Ascending aorta (tissue), 2 donors: ENCODE measurements around the gene WDR38. TPM values are rescaled to one million over a fixed set of nuclear protein-coding genes. Genes with fewer than 3 reads are reported as not detected.

Experiments used
- DNase-seq, 2 donors: peaks; one replicate each; pipeline ENCODE4 v3.0.0-alpha.2; 2019; ENCODE audit warnings: low spot score in 2 of 2
- H3K27ac ChIP-seq, 2 donors: fragments of 200-600 bp; sonication (generic); one replicate each; pipeline ENCODE4 v1.5.1; 2016 to 2017; ENCODE audit warnings: mild to moderate bottlenecking in 1 of 2
- H3K27me3 ChIP-seq: fragments of 200-600 bp; sonication (generic); one replicate; pipeline ENCODE4 v1.5.1; 2017
- H3K36me3 ChIP-seq, 2 donors: fragments of 200-600 bp; sonication (generic); one replicate each; pipeline ENCODE4 v1.5.1; 2016
- H3K4me1 ChIP-seq, 2 donors: fragments of 200-600 bp; sonication (generic); one replicate each; pipeline ENCODE4 v1.5.1; 2016 to 2017; ENCODE audit warnings: mild to moderate bottlenecking in 1 of 2
- H3K4me3 ChIP-seq, 2 donors: fragments of 200-600 bp; sonication (generic); one replicate each; pipeline ENCODE4 v1.5.1; 2016 to 2017; ENCODE audit warnings: mild to moderate bottlenecking in 1 of 2
- H3K9me3 ChIP-seq, 2 donors: fragments of 200-600 bp; sonication (generic); one replicate each; pipeline ENCODE4 v1.5.1; 2016
- intact Hi-C: fragments of 100-400 bp; cut with DNase I; formaldehyde crosslinking; loops from one replicate; pipeline ENCODE4 v1.15.1; 2023
- total RNA-seq: library from RNA; depleted of rRNA; stranded (reverse); fragments of >200 nt; gene quantifications from one replicate; pipeline ENCODE4 v1.1.0, GENCODE V29; 2016
- TF ChIP-seq, protein P1 (sequence below), 3 experiments: fragments of 200-600 bp in 2 of 3; fragments of 450-650 bp in 1 of 3; sonication (generic) in 2 of 3; IDR thresholded peaks; one replicate each; pipeline ENCODE4 v1.5.1; 2016 to 2019; ENCODE audit warnings: antibody characterized with exemption in 3 of 3, mild to moderate bottlenecking in 1 of 3, moderate library complexity in 1 of 3

WDR38 gene
- total RNA-seq, 1 donor from 2014 or later, result not detected

DNA sequence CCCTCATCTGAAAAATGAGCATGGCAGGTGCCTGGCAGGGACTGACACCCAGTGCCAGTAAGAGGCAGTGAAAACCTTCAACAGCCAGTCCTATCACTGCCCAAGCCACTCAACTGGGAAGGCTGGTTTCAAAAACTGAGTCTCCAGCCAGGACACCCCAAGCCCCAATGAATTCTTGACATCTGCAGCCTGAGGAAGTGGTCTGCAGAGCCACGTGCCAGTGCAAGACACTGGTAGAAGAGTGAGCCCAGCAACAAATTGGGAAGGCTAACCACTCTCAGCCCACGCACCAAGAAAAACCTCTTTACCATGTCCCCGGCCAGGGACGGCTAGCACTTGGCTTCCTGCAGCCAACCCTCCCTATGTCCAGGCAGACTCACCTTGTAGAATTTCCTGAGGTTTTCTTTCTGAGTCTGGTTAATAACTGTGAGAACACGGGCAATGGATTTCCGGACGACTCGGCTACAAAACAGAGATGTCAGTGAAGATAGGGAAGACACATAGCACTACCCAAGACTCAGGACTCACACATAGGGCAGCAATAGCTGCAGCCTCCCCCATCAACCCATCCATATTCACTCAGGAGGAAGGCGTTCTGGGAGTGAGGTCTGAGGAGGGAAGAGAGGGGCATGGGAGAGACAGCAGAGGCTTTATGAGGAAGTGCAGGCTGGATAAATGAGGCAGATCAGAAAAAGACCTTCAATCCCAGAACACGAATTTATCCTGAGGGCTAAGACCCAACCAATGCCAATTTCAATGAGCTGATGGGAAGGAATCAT lies 6.7 kb downstream of the WDR38 start:
- H3K36me3 ChIP-seq, result peaks cover 32 to 41% of the 10 kb centered on the region in 2 donors
- H3K4me3 ChIP-seq, result peak overlapping the region; percentile 88 to 98
- no peaks in the 10 kb centered on the region for H3K9me3 ChIP-seq
- peaks cover 8 to 13% of the 10 kb centered on the region in 2 donors for H3K4me1 ChIP-seq
- DNase-seq, result no peak
- no peak overlapping the region for H3K27ac ChIP-seq
- no peaks in the 10 kb centered on the region for H3K27me3 ChIP-seq
- TF ChIP-seq, protein P1, sequence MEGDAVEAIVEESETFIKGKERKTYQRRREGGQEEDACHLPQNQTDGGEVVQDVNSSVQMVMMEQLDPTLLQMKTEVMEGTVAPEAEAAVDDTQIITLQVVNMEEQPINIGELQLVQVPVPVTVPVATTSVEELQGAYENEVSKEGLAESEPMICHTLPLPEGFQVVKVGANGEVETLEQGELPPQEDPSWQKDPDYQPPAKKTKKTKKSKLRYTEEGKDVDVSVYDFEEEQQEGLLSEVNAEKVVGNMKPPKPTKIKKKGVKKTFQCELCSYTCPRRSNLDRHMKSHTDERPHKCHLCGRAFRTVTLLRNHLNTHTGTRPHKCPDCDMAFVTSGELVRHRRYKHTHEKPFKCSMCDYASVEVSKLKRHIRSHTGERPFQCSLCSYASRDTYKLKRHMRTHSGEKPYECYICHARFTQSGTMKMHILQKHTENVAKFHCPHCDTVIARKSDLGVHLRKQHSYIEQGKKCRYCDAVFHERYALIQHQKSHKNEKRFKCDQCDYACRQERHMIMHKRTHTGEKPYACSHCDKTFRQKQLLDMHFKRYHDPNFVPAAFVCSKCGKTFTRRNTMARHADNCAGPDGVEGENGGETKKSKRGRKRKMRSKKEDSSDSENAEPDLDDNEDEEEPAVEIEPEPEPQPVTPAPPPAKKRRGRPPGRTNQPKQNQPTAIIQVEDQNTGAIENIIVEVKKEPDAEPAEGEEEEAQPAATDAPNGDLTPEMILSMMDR (IDR thresholded peaks at IDR 0.05), result no peak
- intact Hi-C loops, result loop anchor here (5.0 to 10.0 kb wide), 5 partner anchors 205 to 443 kb away; partner anchors contain the start of genes GAPVD1, HSPA5, PSMB7 and SCAI

DNA sequence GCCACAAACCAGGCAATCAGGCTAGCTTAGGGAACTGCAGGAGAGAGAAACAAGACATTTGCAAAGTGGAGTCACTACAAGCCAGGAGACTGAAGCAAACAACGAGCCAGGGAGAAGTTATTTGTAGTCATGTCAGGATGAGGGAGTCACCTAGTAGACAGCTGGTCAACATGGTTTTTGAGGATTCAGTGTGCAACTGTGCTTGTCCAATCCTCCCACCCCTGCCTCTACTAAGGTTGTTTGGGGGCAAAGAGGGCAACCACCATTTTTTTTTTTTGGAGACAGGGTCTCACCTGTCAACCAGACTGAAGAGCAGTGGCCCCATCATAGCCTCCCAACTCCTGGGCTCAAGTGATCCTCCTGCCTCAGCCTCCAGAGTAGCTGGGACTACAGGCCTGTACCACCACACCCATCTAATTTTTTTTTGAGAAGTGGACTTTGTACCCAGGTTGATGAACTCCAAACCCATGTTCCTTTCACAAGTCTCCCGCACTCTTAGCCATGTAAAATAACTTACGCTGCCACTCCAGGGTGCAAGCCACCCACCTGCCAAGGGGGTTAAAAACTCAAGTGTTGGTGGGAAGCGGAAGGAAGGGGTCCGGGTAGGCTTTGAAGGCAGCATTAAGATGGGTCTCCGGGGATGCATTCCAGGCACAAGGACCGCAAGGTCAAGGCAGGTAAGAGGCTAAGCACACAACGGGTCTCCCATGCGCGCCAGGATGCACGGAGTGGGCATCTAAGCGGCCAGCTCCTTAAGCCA lies 7.5 kb downstream of the WDR38 start:
- peak overlapping the region; percentile 90 to 97 for H3K27ac ChIP-seq
- peaks cover 32 to 41% of the 10 kb centered on the region in 2 donors for H3K36me3 ChIP-seq
- intact Hi-C loops, result loop anchor here (1.0 to 10.0 kb wide), 7 partner anchors 7 to 443 kb away; partner anchors contain the start of genes GAPVD1, HSPA5, NR6A1 and PSMB7

DNA sequence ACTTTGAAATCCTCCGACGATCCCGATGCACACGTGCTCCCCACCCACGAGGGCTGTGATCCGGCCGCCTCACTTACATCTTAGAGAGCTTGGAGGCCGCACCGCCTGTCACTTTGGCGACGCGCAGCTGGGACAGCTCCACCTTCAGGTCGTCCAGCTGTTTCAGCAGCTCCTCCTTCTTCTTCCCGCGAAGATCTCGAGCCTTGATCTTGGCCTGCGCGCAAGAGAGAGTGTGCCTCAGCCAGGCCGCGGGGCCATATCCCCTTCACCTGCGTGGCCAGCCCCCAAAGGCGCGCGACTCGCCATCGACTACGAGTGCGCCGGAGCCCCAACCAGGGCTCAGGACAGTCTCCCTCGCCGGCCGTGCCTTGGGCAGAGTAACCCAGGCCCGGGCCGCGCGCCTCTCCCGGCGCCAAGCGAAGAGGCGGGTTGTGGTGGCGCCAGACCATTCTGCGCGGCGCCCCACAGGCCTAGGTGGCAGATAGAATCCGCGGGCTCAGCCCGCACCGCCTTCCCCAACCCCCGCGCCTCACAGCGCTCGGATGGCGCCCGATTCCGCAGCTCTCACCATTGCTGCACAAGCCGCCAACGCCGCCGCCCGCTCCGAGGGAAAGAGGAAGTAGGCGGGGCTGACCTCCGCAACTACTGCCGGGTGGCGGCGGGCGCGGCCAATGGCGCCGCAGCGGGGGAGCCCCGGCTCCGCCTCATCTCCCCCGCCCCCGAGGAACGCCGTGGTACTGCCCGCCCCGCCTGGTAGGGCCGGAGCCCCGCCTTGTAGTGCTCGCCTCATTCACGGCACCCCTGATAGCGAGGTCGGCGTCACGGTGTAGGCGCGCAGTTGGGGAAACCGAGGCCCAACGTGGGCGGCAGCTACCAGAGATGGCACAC lies 8.3 kb downstream of the WDR38 start, which contains the start of the genes ARPC5L and RPL35:
ARPC5L (plus strand) TSS at position 789 of the 888 bp plus-strand sequence. CDS start 7,161 bp downstream, outside the sequence.
RPL35 (minus strand) TSS at position 616 of the 888 bp plus-strand sequence; CDS start at position 571, 45 bp downstream.
- H3K9me3 ChIP-seq, result no peaks in the 10 kb centered on the region
- H3K27me3 ChIP-seq, result no peaks in the 10 kb centered on the region
- H3K27ac ChIP-seq, result peak within 1 kb of the TSS; percentile 90 to 97
- H3K4me3 ChIP-seq, result peak within 1 kb of the TSS; percentile 88 to 98
- DNase-seq, result peak; percentile 74 to 97
- TF ChIP-seq, protein P1 (IDR thresholded peaks at IDR 0.05), result peak in 2 of 3 experiments; percentile 24 to 25
- H3K4me1 ChIP-seq, result peaks cover 8 to 13% of the 10 kb centered on the region in 2 donors
- H3K36me3 ChIP-seq, result peaks cover 32 to 41% of the 10 kb centered on the region in 2 donors
- intact Hi-C loops, result loop anchor here (1.0 to 10.0 kb wide), 7 partner anchors 8 to 444 kb away; partner anchors contain the start of genes GAPVD1, HSPA5, NR6A1 and PSMB7

More for the DNA sequence above, 7.5 kb downstream of the WDR38 start:
- Histone ChIP-seq H3K4me1 (peaks cover 8 to 13% of the 10 kb centered on the region in 2 donors), H3K4me3 (peak overlapping the region; percentile 88 to 98), H3K9me3 (no peaks in the 10 kb centered on the region), H3K27me3 (no peaks in the 10 kb centered on the region)
- TF ChIP-seq, protein P1 (IDR thresholded peaks at IDR 0.05), result no peak
- no peak for DNase-seq

DNA sequence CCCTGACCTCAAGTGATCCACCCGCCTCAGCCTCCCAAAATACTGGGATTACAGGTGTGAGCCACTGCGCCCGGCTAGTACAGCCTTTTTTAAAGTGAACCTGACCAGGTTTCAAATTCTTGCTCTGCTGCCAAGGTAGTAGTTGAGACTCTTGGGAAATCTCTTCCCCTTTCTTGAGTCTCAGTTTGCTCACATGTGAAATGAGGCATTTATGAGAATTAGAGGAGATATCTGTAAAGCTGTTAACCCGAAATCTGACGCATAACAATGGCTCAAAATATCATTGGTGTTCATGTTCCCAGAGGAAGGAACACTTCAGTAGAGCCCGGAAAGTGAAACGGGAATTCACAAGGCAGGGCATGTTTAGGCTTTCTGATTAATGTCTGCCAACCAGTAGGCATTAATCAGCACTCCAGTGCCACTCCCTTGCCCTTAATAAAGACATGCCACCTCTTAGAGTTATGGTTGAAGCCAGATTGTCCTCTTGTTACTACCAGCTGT lies 10.2 kb downstream of the WDR38 start:
- intact Hi-C loops, result loop anchor here (5.0 to 10.0 kb wide), 4 partner anchors 281 to 446 kb away; partner anchors contain the start of genes GAPVD1, HSPA5, PSMB7 and SCAI
- no peak for DNase-seq
- no peaks in the 10 kb centered on the region for H3K9me3 ChIP-seq
- H3K4me3 ChIP-seq, result no peak overlapping the region
- peak overlapping the region in 1 of 2 donors; percentile 97 for H3K27ac ChIP-seq
- H3K27me3 ChIP-seq, result no peaks in the 10 kb centered on the region
- H3K4me1 ChIP-seq, result peaks cover 8 to 16% of the 10 kb centered on the region in 2 donors
- peaks cover 19 to 23% of the 10 kb centered on the region in 2 donors for H3K36me3 ChIP-seq
- TF ChIP-seq, protein P1 (IDR thresholded peaks at IDR 0.05), result no peak
